Glutamatergic neuron (in vitro differentiated cells): ENCODE data around the gene CACFD1. TPM values are rescaled to one million over a fixed set of nuclear protein-coding genes. Genes with fewer than 3 reads are reported as not detected.

Experiments used
- DNase-seq: peaks from one replicate; pipeline ENCODE4 v3.0.0; 2022
- H3K27ac Mint-ChIP-seq: one replicate; pipeline ENCODE4 v1.8.0; 2020; ENCODE audit warnings: mild to moderate bottlenecking, mixed read lengths, inconsistent platforms; ENCODE audit not compliant: unreplicated experiment
- H3K27me3 Mint-ChIP-seq: one replicate; pipeline ENCODE4 v1.8.0; 2020; ENCODE audit warnings: mild to moderate bottlenecking, moderate library complexity, mixed read lengths, inconsistent platforms; ENCODE audit not compliant: unreplicated experiment
- H3K36me3 Mint-ChIP-seq: one replicate; pipeline ENCODE4 v1.8.0; 2020; ENCODE audit warnings: mild to moderate bottlenecking, mixed read lengths, inconsistent platforms; ENCODE audit not compliant: unreplicated experiment
- H3K4me1 Mint-ChIP-seq: one replicate; pipeline ENCODE4 v1.8.0; 2020; ENCODE audit warnings: mild to moderate bottlenecking, low read depth, mixed read lengths, inconsistent platforms; ENCODE audit not compliant: unreplicated experiment
- H3K4me3 Mint-ChIP-seq: one replicate; pipeline ENCODE4 v1.8.0; 2020; ENCODE audit warnings: mild to moderate bottlenecking, mixed read lengths, inconsistent platforms; ENCODE audit not compliant: unreplicated experiment
- H3K9me3 Mint-ChIP-seq: one replicate; pipeline ENCODE4 v1.8.0; 2020; ENCODE audit warnings: mild to moderate bottlenecking, moderate library complexity, mixed read lengths, inconsistent platforms; ENCODE audit not compliant: unreplicated experiment
- total RNA-seq: library from RNA; stranded (reverse); fragmentation: NEBNext Ultra II Directional; extraction: Animal tissue kit (Norgen Biotek cat#: 25700); gene quantifications from one replicate; pipeline ENCODE4 v1.2.1, GENCODE V29; 2021; ENCODE audit not compliant: unreplicated experiment
- TF ChIP-seq, protein P1 (sequence below): fragments of 200-600 bp; sonication (generic); IDR thresholded peaks from one replicate; pipeline ENCODE4 v1.5.0; 2021; ENCODE audit not compliant: partially characterized antibody, unreplicated experiment

The CACFD1 gene
- total RNA-seq, 1 donor from 2014 or later: 45.4 TPM

DNA sequence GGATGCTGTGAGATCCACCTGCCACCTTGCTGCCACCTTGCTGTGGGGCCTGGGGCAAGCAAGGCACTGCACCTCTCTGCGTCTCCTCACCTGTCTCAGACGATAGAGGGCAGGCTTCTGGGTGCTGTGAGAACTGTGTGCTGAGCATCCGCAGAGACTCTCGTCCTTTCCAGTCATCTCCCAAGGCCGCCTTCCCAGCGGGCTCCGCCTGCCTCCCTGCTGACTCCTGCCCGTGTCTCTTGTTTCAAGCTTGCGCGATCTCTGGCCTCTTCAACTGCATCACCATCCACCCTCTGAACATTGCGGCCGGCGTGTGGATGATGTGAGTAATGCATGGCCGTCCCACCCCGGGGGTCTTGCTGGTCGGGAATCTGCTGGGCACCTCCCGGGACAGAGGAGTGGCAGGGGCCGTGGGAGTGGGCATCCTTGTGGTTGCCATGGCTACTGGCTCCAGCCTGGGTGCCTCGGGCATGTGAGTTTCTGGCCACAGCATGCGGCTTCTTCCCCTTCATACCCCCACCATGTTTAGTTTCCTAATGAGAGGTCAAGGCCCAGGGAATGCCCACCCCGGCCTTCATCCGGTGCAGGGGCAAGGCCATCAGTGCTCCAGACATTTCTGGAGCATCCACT is 3.6 kb downstream of the CACFD1 start:
- H3K27me3 Mint-ChIP-seq: peaks cover 14% of the 10 kb centered on the region
- H3K9me3 Mint-ChIP-seq: peaks cover 20% of the 10 kb centered on the region
- TF ChIP-seq, protein P1, sequence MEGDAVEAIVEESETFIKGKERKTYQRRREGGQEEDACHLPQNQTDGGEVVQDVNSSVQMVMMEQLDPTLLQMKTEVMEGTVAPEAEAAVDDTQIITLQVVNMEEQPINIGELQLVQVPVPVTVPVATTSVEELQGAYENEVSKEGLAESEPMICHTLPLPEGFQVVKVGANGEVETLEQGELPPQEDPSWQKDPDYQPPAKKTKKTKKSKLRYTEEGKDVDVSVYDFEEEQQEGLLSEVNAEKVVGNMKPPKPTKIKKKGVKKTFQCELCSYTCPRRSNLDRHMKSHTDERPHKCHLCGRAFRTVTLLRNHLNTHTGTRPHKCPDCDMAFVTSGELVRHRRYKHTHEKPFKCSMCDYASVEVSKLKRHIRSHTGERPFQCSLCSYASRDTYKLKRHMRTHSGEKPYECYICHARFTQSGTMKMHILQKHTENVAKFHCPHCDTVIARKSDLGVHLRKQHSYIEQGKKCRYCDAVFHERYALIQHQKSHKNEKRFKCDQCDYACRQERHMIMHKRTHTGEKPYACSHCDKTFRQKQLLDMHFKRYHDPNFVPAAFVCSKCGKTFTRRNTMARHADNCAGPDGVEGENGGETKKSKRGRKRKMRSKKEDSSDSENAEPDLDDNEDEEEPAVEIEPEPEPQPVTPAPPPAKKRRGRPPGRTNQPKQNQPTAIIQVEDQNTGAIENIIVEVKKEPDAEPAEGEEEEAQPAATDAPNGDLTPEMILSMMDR: no peak
- H3K4me1 Mint-ChIP-seq: peaks cover 36% of the 10 kb centered on the region
- no peak for DNase-seq
- no peaks in the 10 kb centered on the region for H3K36me3 Mint-ChIP-seq
- peak overlapping the region; percentile 38 for H3K4me3 Mint-ChIP-seq
- no peak overlapping the region for H3K27ac Mint-ChIP-seq

DNA sequence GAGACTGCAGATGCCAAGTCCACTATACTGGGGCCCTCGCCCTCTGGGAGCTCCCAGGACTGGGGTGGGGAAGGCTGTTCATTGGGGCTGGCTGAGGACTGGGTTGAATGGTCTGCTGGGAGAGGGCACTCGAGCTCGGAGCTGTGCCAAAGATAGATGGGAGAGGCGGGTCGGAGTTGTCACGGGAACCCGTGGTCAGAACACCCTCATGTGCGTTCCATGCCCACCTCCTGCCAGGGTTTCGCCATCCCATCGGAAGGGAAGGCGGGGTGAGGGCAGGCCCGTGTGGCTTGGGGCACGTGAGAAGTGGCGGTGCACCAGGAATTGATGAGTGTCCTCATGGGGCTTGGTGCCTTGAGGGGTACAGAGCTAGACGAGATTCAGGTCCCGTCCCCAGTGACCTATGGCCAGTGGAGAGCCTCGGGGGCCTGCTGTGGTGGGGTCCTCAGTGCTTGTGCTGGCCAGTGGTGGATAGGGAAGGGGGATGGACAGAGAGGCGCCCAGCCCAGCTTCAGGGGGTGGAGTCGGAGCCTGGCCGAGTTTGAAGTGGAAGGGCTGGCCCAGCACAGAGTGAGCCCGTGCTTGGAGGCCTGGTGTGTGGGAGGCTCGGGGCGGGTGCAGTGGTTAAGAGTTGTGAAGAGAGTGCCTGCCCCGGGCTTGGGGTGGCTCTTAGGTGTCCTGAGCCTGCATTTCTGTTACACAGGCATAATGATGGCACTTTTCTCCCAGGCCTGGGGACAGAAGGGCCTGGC is 4.3 kb downstream of the CACFD1 start:
- no peak for DNase-seq
- H3K27me3 Mint-ChIP-seq: peaks cover 13% of the 10 kb centered on the region
- peak overlapping the region; percentile 28 for H3K4me3 Mint-ChIP-seq
- H3K4me1 Mint-ChIP-seq: peaks cover 36% of the 10 kb centered on the region
- TF ChIP-seq, protein P1: no peak
- H3K9me3 Mint-ChIP-seq: peaks cover 23% of the 10 kb centered on the region
- no peak overlapping the region for H3K27ac Mint-ChIP-seq
- no peaks in the 10 kb centered on the region for H3K36me3 Mint-ChIP-seq

DNA sequence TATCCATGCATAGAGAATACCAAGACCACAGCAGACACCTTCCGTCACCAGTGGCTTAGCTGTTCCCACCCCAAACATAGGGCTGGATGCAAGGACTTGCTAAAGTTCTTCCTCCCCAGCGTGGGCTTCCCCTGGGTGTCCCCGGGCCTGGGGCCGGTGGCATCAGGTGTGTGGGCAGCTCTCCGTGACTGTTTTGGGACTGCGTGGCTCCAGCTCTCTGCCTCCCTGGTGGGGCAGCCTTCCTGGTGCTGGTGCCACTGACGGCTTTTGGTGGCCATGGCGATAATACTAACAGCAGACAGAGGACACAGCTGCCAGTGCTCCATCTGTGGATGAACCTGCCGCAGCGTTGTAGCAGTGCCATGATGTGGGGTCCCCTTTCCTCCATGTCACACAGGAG is 4.9 kb downstream of the CACFD1 start:
- H3K27me3 Mint-ChIP-seq: peaks cover 16% of the 10 kb centered on the region
- H3K27ac Mint-ChIP-seq: peak overlapping the region; percentile 66
- peak overlapping the region; percentile 38 for H3K4me3 Mint-ChIP-seq
- DNase-seq: no peak
- H3K36me3 Mint-ChIP-seq: no peaks in the 10 kb centered on the region
- peaks cover 23% of the 10 kb centered on the region for H3K9me3 Mint-ChIP-seq
- TF ChIP-seq, protein P1: no peak
- H3K4me1 Mint-ChIP-seq: peaks cover 36% of the 10 kb centered on the region

DNA sequence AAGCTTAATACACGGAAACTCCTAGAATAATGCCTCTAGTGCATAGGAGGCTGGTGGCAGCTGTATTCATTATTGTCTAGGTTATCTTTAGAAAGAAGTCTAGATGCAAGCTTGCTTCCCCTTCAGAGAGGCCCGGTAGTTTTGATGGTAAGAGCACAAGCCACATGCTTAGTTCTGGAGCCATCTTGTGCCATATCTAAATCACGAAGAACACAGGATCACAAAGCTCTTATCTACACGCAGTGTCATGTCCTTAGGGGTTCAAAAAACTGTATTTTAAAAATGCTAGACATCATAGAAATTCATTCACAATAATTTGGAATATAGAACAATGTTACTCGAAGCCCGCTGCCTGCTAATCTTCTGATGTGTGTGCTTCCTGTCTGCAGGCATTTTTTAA is 6.2 kb downstream of the CACFD1 start:
- Mint-ChIP-seq H3K9me3 (peaks cover 32% of the 10 kb centered on the region), H3K27ac (peak overlapping the region; percentile 8)

More for the DNA sequence above, 6.2 kb downstream of the CACFD1 start:
- H3K27me3 Mint-ChIP-seq: peaks cover 24% of the 10 kb centered on the region
- H3K36me3 Mint-ChIP-seq: no peaks in the 10 kb centered on the region
- no peak overlapping the region for H3K4me3 Mint-ChIP-seq
- TF ChIP-seq, protein P1: no peak
- H3K4me1 Mint-ChIP-seq: peaks cover 34% of the 10 kb centered on the region
- DNase-seq: no peak
